ENCODE data around the gene STARD8.
"Not testable (repeated sequence)": the region's sequence is repeated elsewhere in the genome, so short reads cannot be mapped to it uniquely, and the experiment has no call there.

Gene STARD8

DNA sequence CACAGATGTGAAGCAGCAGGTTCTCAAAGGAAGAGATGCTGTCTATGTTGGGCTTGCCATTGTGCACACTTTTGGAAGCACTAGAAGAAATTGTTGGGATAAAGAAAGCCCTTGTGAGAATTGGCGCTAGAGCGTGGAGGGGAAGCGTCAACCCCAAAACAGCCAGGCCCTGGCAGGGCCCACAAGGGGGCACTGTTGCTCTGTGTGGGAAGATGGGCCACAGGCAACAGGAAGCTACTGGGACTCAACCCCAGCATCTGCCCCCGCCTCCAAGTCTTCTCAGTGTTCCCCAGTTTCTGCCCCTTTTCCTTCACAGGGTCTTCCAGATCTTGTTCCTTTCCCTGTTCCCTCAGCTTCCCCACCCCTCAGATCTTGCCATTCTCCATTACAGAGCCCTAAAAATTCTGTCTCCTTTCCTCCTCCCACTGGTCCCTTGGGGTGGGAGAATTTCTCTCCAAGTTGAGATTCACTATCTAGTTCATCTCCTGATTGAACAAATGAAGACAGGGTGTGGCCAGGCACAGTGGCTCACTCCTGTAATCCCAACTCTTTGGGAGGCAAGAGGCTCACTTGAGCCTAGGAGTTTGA, 85.5 kb downstream of the STARD8 start:
- no peak overlapping the region for H3K4me3 ChIP-seq
- H3K36me3 ChIP-seq: no peaks in the 10 kb centered on the region
- H3K4me1 ChIP-seq: no peaks in the 10 kb centered on the region
- no peaks in the 10 kb centered on the region for H4K20me1 ChIP-seq
- no peak overlapping the region for H3K4me2 ChIP-seq
- H3K9me3 ChIP-seq: no peaks in the 10 kb centered on the region
- H3K27ac ChIP-seq: no peak overlapping the region
- TF ChIP-seq Cebpa-rat (IDR thresholded peaks at IDR 0.05): no peak
- H3K27me3 ChIP-seq: peaks cover 52% of the 10 kb centered on the region
- H3K9ac ChIP-seq: no peak overlapping the region

DNA sequence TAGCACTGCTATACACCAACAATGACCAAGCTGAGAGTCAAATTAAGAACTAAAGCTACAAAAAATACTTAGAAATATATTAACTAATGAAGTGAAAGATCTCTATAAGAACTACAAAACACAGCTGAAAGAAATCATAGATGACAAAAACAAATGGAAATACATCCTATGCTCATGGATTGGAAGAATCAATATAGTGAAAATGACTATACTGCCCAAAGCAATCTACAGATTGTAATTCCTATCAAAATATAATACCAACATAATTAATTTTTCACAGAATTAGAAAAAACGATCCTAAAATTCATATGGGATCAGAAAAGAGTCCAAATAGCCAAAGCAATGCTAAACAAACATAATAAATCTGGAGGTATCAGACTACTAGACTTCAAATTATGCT, 87.8 kb downstream of the STARD8 start:
- no peak overlapping the region for H3K4me3 ChIP-seq
- TF ChIP-seq Cebpa-rat (IDR thresholded peaks at IDR 0.05): no peak
- H4K20me1 ChIP-seq: no peaks in the 10 kb centered on the region
- no peaks in the 10 kb centered on the region for H3K9me3 ChIP-seq
- no peak overlapping the region for H3K4me2 ChIP-seq
- H3K4me1 ChIP-seq: no peaks in the 10 kb centered on the region
- H3K27ac ChIP-seq: no peak overlapping the region
- H3K9ac ChIP-seq: no peak overlapping the region
- peaks cover 40% of the 10 kb centered on the region for H3K27me3 ChIP-seq
- H3K36me3 ChIP-seq: no peaks in the 10 kb centered on the region

DNA sequence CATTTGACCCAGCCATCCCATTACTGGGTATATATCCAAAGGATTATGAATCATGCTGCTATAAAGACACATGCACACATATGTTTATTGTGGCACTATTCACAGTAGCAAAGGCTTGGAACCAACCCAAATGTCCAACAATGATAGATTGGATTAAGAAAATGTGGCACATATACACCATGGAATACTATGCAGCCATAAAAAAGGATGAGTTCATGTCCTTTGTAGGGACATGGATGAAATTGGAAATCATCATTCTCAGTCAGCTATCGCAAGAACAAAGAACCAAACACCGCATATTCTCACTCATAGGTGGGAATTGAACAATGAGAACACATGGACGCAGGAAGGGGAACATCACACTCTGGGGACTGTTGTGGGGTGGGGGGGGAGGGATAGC, 94.4 kb downstream of the STARD8 start:
- H3K4me1 ChIP-seq, H3K4me2 ChIP-seq, H3K36me3 ChIP-seq, H3K9me3 ChIP-seq, H3K27ac ChIP-seq, H3K27me3 ChIP-seq, H4K20me1 ChIP-seq, H3K9ac ChIP-seq, H3K4me3 ChIP-seq: not testable (repeated sequence)

DNA sequence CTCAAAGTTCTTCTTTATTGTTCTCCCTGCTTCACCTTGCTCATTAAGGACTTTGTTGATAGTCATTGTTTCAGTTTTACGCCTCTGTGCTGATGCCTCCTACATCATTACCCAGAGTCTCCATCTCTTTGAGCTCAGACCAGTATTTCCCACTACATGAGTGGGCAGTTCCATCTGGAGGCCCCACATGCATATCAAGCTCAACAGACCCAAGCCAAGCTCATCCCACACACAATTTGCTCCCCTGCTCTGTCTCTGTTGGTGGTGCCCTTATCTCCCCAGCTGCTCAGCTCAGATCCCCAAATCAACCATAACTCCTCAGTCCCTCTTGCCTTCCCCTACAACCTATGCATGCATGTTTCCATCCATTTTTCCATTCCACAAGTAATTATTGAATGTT, 96.3 kb downstream of the STARD8 start:
- H3K4me2 ChIP-seq: no peak overlapping the region
- no peak for TF ChIP-seq Cebpa-rat (IDR thresholded peaks at IDR 0.05)
- peaks cover 5% of the 10 kb centered on the region; the same call in 1 of the 2 replicates for H3K27me3 ChIP-seq
- H4K20me1 ChIP-seq: no peaks in the 10 kb centered on the region
- no peaks in the 10 kb centered on the region for H3K36me3 ChIP-seq
- no peak overlapping the region for H3K9ac ChIP-seq
- H3K27ac ChIP-seq: no peak overlapping the region
- H3K9me3 ChIP-seq: no peaks in the 10 kb centered on the region
- H3K4me3 ChIP-seq: no peak overlapping the region
- H3K4me1 ChIP-seq: no peaks in the 10 kb centered on the region

DNA sequence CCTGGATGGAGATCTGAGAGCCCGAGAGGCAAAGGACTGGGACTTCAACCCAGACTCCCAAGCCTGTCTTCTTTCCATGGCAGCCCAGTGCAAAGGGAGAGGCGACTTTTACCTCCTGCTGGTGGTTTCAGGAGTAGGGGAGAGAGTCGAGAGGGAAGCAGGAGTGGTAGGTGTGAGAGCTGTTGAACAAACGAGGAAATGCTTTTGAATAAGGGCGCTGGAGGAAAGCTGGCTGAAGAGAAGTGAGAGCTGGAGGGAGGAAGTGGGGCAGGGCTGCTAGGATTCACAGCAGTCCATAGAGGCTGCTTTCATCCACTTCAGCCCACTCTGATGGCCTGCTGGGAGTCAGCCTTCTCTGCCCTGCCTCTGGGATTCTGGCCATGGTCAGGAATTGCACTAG, 99.5 kb downstream of the STARD8 start:
- no peaks in the 10 kb centered on the region for H3K36me3 ChIP-seq
- no peak overlapping the region for H3K27ac ChIP-seq
- H3K27me3 ChIP-seq: peaks cover 35% of the 10 kb centered on the region
- H3K4me3 ChIP-seq: no peak overlapping the region
- no peak overlapping the region for H3K4me2 ChIP-seq
- H3K9me3 ChIP-seq: no peaks in the 10 kb centered on the region
- H4K20me1 ChIP-seq: no peaks in the 10 kb centered on the region
- no peaks in the 10 kb centered on the region for H3K4me1 ChIP-seq
- no peak for TF ChIP-seq Cebpa-rat (IDR thresholded peaks at IDR 0.05)
- H3K9ac ChIP-seq: no peak overlapping the region

DNA sequence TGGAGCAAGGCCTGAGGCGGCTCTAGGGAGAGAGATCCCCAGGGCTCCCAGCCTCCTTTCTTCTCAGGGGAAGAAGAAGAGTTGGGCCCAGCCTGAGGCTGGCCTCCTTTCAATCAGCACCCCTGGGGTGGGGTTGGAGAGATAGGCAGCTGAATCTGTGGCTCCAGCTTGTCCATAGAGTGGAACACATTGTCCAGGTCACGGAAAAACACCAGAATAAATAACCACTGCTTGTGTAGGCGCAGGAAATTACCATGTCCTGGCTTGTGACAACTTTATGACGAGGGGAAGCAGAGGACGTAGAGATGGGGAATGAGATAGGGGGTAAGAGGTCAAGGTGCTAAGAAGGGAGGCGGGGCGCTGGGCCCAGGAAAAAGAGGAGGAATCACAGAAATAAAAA, 100.6 kb downstream of the STARD8 start:
- H3K4me1 ChIP-seq: no peaks in the 10 kb centered on the region
- H3K4me2 ChIP-seq: no peak overlapping the region
- no peak overlapping the region for H3K27ac ChIP-seq
- TF ChIP-seq Cebpa-rat (IDR thresholded peaks at IDR 0.05): no peak
- no peaks in the 10 kb centered on the region for H4K20me1 ChIP-seq
- H3K9me3 ChIP-seq: no peaks in the 10 kb centered on the region
- no peak overlapping the region for H3K9ac ChIP-seq
- H3K36me3 ChIP-seq: no peaks in the 10 kb centered on the region
- no peak overlapping the region for H3K4me3 ChIP-seq
- peaks cover 44% of the 10 kb centered on the region for H3K27me3 ChIP-seq

DNA sequence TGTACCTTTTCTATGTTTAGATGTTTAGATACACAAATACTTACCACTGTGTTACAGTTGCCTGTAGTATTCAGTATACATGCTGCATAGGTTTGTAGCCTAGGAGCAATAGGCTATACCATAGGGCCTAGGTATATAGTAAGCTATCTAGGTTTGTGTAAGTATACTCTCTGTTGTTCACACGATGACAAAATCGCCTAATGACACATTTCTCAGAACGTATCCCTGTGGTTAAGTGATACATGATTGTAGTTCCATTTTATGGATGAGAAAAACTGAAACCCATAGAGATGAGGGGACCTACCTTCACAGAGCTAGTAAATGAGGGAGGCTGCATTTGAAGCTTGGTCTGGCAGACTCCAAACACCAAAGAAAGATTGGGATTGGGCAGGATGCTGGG, 102.0 kb downstream of the STARD8 start:
- no peak overlapping the region for H3K27ac ChIP-seq
- no peak overlapping the region for H3K4me3 ChIP-seq
- H4K20me1 ChIP-seq: no peaks in the 10 kb centered on the region
- no peaks in the 10 kb centered on the region for H3K9me3 ChIP-seq
- H3K4me1 ChIP-seq: no peaks in the 10 kb centered on the region
- H3K4me2 ChIP-seq: no peak overlapping the region
- TF ChIP-seq Cebpa-rat (IDR thresholded peaks at IDR 0.05): no peak
- H3K27me3 ChIP-seq: peaks cover 54% of the 10 kb centered on the region
- H3K9ac ChIP-seq: no peak overlapping the region
- no peaks in the 10 kb centered on the region for H3K36me3 ChIP-seq

DNA sequence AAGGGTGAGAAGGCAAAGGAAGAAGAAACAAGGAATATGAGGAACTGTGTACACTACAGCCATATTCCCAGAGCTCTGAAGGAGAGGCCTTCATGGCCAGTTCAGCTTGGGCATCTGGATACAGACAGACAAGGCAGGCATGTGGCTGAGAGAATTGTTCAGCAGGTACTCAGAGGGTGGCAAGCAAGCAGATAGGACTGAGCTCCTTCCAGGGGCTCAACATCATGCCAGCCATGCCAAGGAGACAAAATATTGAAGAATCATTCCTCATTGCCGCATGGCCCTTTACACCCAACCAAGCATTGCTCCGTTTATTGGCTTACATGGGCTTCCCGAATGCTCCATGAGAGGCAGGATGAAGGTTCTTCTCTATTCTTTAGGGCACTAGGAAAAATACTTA, 102.8 kb downstream of the STARD8 start:
- H3K4me2 ChIP-seq: no peak overlapping the region

DNA sequence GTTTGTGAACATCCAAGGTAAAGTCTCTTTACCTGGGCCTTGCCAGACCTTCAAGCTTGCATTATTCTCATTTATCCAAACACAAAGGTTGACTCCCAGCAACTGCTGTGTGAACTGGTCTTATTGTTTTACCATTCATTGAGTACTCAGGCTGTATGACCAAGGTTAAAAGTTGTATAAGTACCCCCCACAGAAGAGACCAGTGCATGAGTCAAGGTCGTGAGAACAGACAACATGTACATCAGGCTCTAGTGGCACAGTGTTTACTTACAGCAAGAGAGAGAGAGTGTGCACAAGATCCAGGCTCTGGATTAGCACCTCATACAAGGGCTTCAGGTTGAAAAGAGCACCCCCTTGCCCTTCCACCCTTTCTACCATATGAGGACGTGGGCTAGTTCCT, 103.9 kb downstream of the STARD8 start:
- Histone ChIP-seq H3K4me1 (no peaks in the 10 kb centered on the region), H3K4me3 (no peak overlapping the region), H3K27ac (no peak overlapping the region), H4K20me1 (no peaks in the 10 kb centered on the region), H3K36me3 (no peaks in the 10 kb centered on the region), H3K9me3 (no peaks in the 10 kb centered on the region), H3K27me3 (peaks cover 73% of the 10 kb centered on the region), H3K4me2 (no peak overlapping the region), H3K9ac (no peak overlapping the region)
- no peak for TF ChIP-seq Cebpa-rat (IDR thresholded peaks at IDR 0.05)

More for the DNA sequence above, 102.8 kb downstream of the STARD8 start:
- Histone ChIP-seq H4K20me1 (no peaks in the 10 kb centered on the region), H3K4me3 (no peak overlapping the region), H3K27ac (no peak overlapping the region), H3K27me3 (peaks cover 62% of the 10 kb centered on the region), H3K36me3 (no peaks in the 10 kb centered on the region), H3K9me3 (no peaks in the 10 kb centered on the region), H3K9ac (no peak overlapping the region), H3K4me1 (no peaks in the 10 kb centered on the region)
- no peak for TF ChIP-seq Cebpa-rat (IDR thresholded peaks at IDR 0.05)

DNA sequence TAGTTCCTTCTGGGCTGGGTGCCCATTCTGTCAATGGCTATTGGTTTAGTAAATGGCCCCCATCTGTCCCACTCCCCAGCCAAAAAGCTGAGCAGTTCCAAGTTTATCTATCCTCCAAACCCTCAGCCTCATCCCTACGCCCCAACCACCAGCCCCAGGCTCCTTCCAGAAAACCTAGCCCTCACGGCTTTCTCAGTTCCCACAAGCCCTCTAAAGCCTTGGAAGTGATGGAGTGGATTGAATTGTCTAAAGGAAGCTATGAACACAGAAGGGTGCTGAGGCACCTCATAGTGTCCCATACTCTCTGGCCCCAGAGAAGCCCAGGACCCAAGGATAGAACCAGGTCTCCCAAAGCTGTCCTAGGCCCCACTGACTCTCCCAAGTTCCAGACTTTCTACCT, 105.8 kb downstream of the STARD8 start:
- H3K27me3 ChIP-seq: peaks cover 90% of the 10 kb centered on the region
- H3K36me3 ChIP-seq: no peaks in the 10 kb centered on the region
- no peak overlapping the region for H3K4me3 ChIP-seq
- no peaks in the 10 kb centered on the region for H3K9me3 ChIP-seq
- H3K27ac ChIP-seq: no peak overlapping the region
- H3K9ac ChIP-seq: no peak overlapping the region
- H3K4me2 ChIP-seq: no peak overlapping the region
- H4K20me1 ChIP-seq: no peaks in the 10 kb centered on the region
- no peak for TF ChIP-seq Cebpa-rat (IDR thresholded peaks at IDR 0.05)
- H3K4me1 ChIP-seq: no peaks in the 10 kb centered on the region

DNA sequence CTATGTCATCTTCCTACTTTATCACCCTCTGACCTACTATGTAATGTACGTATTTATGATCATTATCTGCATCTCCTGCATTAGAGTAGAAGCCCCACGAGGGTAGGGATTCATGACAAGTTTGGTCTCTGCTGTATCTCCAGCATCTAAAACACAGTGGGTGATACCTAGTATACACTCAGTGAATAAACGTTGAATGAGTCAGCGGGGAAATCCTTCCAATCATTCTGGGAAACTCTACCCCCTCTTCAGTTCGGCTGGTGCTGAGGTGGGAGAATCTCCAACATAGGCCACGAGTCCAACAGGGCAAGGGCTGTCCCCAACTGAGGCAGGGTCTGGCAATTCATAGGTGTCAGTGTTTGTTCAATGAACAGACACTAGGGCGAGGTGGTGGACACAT, 106.9 kb downstream of the STARD8 start:
- Histone ChIP-seq H3K36me3 (no peaks in the 10 kb centered on the region), H3K9ac (no peak overlapping the region), H3K27ac (no peak overlapping the region), H4K20me1 (no peaks in the 10 kb centered on the region), H3K4me3 (no peak overlapping the region), H3K9me3 (no peaks in the 10 kb centered on the region), H3K27me3 (peaks cover 93% of the 10 kb centered on the region), H3K4me1 (no peaks in the 10 kb centered on the region; the same call in 1 of the 2 replicates), H3K4me2 (no peak overlapping the region)
- TF ChIP-seq Cebpa-rat (IDR thresholded peaks at IDR 0.05): no peak
